IMR-90 (cell line): ENCODE measurements around the gene IFT81. TPM values are rescaled to one million over a fixed set of nuclear protein-coding genes. Genes with fewer than 3 reads are reported as not detected.

Source experiments
- ATAC-seq: fragments of 200-7000 bp; cut with Tn5 transposase; 2 replicates; pipeline ENCODE4 v1.9.1; 2020; ENCODE audit warnings: low read depth, mild to moderate bottlenecking, moderate library complexity
- BruUV-seq: library from RNA; stranded (reverse); fragments of 400-500 nt; replicated peaks from 2 replicates; lab custom pipeline; 2021; lab: Mats Ljungman, UMichigan
- CTCF ChIA-PET: fragments of 300-600 bp; formaldehyde crosslinking; extraction: SDS; loops from one replicate; lab custom pipeline; 2021; ENCODE audit warnings: antibody characterized with exemption; lab: Yijun Ruan, JAX
- POLR2A ChIA-PET: fragments of 300-600 bp; sonication (Branson Sonifier 250); formaldehyde crosslinking; loops from one replicate; lab custom pipeline; 2022; ENCODE audit warnings: antibody characterized with exemption; ENCODE audit not compliant: unreplicated experiment; lab: Charles Lee
- DNase-seq: peaks from one replicate; pipeline ENCODE4 v3.0.0; 2013
- H2AFZ ChIP-seq: replicated peaks from 2 replicates; pipeline ENCODE3; 2013; ENCODE audit warnings: low read length, mild to moderate bottlenecking; ENCODE audit not compliant: poor library complexity
- H2AK5ac ChIP-seq: 2 replicates; pipeline ENCODE4 v1.6.1; 2013; ENCODE audit warnings: low read depth, low read length, inconsistent platforms
- H2AK9ac ChIP-seq: replicated peaks from 2 replicates; pipeline ENCODE3; 2013; ENCODE audit warnings: mild to moderate bottlenecking, low read depth, low read length, moderate library complexity; ENCODE audit not compliant: poor library complexity
- H2BK120ac ChIP-seq: 2 replicates; pipeline ENCODE4 v1.6.1; 2013; ENCODE audit warnings: low read depth, low read length, inconsistent platforms
- H2BK15ac ChIP-seq: 3 replicates; pipeline ENCODE4 v1.6.1; 2013; ENCODE audit warnings: low read depth, low read length, inconsistent platforms
- H2BK20ac ChIP-seq: 2 replicates; pipeline ENCODE4 v1.6.1; 2013; ENCODE audit warnings: low read depth, mild to moderate bottlenecking, inconsistent platforms, low read length, moderate library complexity
- H2BK5ac ChIP-seq: 2 replicates; pipeline ENCODE4 v1.6.1; 2013; ENCODE audit warnings: mild to moderate bottlenecking, low read depth, low read length, inconsistent platforms; ENCODE audit not compliant: poor library complexity, severe bottlenecking
- H3K14ac ChIP-seq: replicated peaks from 2 replicates; pipeline ENCODE4 v1.6.1; 2013; ENCODE audit warnings: low read depth, low read length, inconsistent platforms
- H3K18ac ChIP-seq: 2 replicates; pipeline ENCODE4 v1.6.1; 2013; ENCODE audit warnings: low read depth, low read length, control low read depth
- H3K23ac ChIP-seq: 2 replicates; pipeline ENCODE4 v1.6.1; 2013; ENCODE audit warnings: low read depth, low read length, inconsistent platforms
- H3K27ac ChIP-seq: 2 replicates; pipeline ENCODE4 v1.5.1; 2013; ENCODE audit warnings: mild to moderate bottlenecking, control low read depth, low read length; ENCODE audit not compliant: insufficient read depth
- H3K27me3 ChIP-seq: 2 replicates; pipeline ENCODE4 v1.6.1; 2013; ENCODE audit warnings: low read length; ENCODE audit not compliant: control insufficient read depth, insufficient read depth
- H3K36me3 ChIP-seq: 2 replicates; pipeline ENCODE4 v1.6.1; 2013; ENCODE audit warnings: low read length, mixed read lengths; ENCODE audit not compliant: control insufficient read depth, insufficient read depth
- H3K4ac ChIP-seq: 2 replicates; pipeline ENCODE4 v1.6.1; 2013; ENCODE audit warnings: low read depth, low read length, inconsistent platforms
- H3K4me1 ChIP-seq: 2 replicates; pipeline ENCODE4 v1.6.1; 2013; ENCODE audit warnings: low read length, mixed read lengths; ENCODE audit not compliant: control insufficient read depth, insufficient read depth
- H3K4me2 ChIP-seq: 2 replicates; pipeline ENCODE4 v1.6.1; 2013; ENCODE audit warnings: low read depth, mild to moderate bottlenecking, control low read depth, low read length, moderate library complexity
- H3K4me3 ChIP-seq: 2 replicates; pipeline ENCODE4 v1.5.1; 2013; ENCODE audit warnings: low read depth, mild to moderate bottlenecking, control low read depth, low read length, moderate library complexity; ENCODE audit not compliant: insufficient read depth
- H3K56ac ChIP-seq: 2 replicates; pipeline ENCODE4 v1.6.1; 2013; ENCODE audit warnings: low read length, inconsistent platforms; ENCODE audit not compliant: insufficient read depth; ENCODE audit errors: extremely low read depth
- H3K79me1 ChIP-seq, 2 experiments: 2 replicates each; pipeline ENCODE4 v1.6.1; 2013; ENCODE audit warnings: low read length in 2 of 2, inconsistent platforms in 1 of 2, low read depth in 1 of 2
- H3K9ac ChIP-seq: 2 replicates; pipeline ENCODE4 v1.6.1; 2013; ENCODE audit warnings: low read depth, low read length, control low read depth
- H3K9me1 ChIP-seq: 2 replicates; pipeline ENCODE4 v1.6.1; 2013; ENCODE audit warnings: low read length, inconsistent platforms; ENCODE audit not compliant: insufficient read depth
- H3K9me3 ChIP-seq: 2 replicates; pipeline ENCODE4 v1.6.1; 2013; ENCODE audit warnings: low read length; ENCODE audit not compliant: control insufficient read depth, insufficient read depth
- H4K20me1 ChIP-seq: 2 replicates; pipeline ENCODE4 v1.6.1; 2013; ENCODE audit warnings: low read length, inconsistent platforms; ENCODE audit not compliant: insufficient read depth
- H4K5ac ChIP-seq: 2 replicates; pipeline ENCODE4 v1.6.1; 2013; ENCODE audit warnings: mild to moderate bottlenecking, low read depth, low read length, control low read depth
- H4K8ac ChIP-seq, 2 experiments: 2 replicates each; pipeline ENCODE4 v1.6.1; 2013; ENCODE audit warnings: low read depth in 2 of 2, low read length in 2 of 2, control low read depth in 1 of 2, inconsistent platforms in 1 of 2
- H4K91ac ChIP-seq: 2 replicates; pipeline ENCODE4 v1.6.1; 2013; ENCODE audit warnings: low read depth, low read length, inconsistent platforms; ENCODE audit not compliant: insufficient read depth
- CEBPB ChIP-seq: IDR thresholded peaks from 2 replicates; pipeline ENCODE4 v1.6.1; 2012; ENCODE audit warnings: low read depth, low read length, improper control_type of control experiment
- CHD1 ChIP-seq: IDR thresholded peaks from 2 replicates; pipeline ENCODE4 v1.6.1; 2012; ENCODE audit warnings: low read depth, low read length, improper control_type of control experiment
- FOS ChIP-seq: fragments of 150-350 bp; IDR thresholded peaks from 2 replicates; pipeline ENCODE4 v1.6.1; 2016; ENCODE audit warnings: low read depth, low read length
- MAFK ChIP-seq: IDR thresholded peaks from 2 replicates; pipeline ENCODE4 v1.6.1; 2012; ENCODE audit warnings: low read depth, low read length, improper control_type of control experiment
- MXI1 ChIP-seq: IDR thresholded peaks from 2 replicates; pipeline ENCODE4 v1.6.1; 2012; ENCODE audit warnings: low read depth, mild to moderate bottlenecking, low read length, moderate library complexity, borderline replicate concordance
- NFE2L2 ChIP-seq: fragments of 150-350 bp; IDR thresholded peaks from 2 replicates; pipeline ENCODE4 v1.6.1; 2016; ENCODE audit warnings: low read depth, mild to moderate bottlenecking, low read length
- RFX5 ChIP-seq: IDR thresholded peaks from 2 replicates; pipeline ENCODE4 v1.8.0; 2012; ENCODE audit warnings: low read depth, mild to moderate bottlenecking, low read length, moderate library complexity
- SMC3 ChIP-seq: fragments of 150-350 bp; IDR thresholded peaks from 2 replicates; pipeline ENCODE4 v1.6.1; 2016; ENCODE audit warnings: low read depth, mild to moderate bottlenecking, antibody characterized with exemption, low read length, moderate library complexity
- WGBS, 2 experiments: methylation state at CpG; one replicate each; pipeline versions ENCODE4 v1.1.5 to v1.1.7; 2013; ENCODE audit warnings: missing lambda C conversion rate in 2 of 2; ENCODE audit not compliant: insufficient read length in 1 of 2; ENCODE audit errors: extremely low coverage in 2 of 2; 5-methylcytosine and 5-hydroxymethylcytosine counted together
- dilution Hi-C: fragments of 300-500 bp; cut with HindIII; formaldehyde crosslinking; loops from one replicate; pipeline ENCODE4 v1.14.3; 2018; ENCODE audit warnings: low sequenced_read_pairs; ENCODE audit not compliant: unreplicated experiment
- in situ Hi-C: fragments of 300-500 bp; cut with MboI; formaldehyde crosslinking; loops from 3 replicates; pipeline ENCODE4 v1.14.3; 2019; ENCODE audit warnings: low sequenced_read_pairs, inconsistent platforms, mixed read lengths
- intact Hi-C: fragments of 100-400 bp; cut with micrococcal nuclease; formaldehyde crosslinking; loops from 2 replicates; pipeline ENCODE4 v1.10.0; 2022
- polyA plus RNA-seq, 3 experiments: library from polyadenylated mRNA; depleted of rRNA; stranded (reverse); fragments of >200 nt; gene quantifications; 2 replicates each; pipeline ENCODE4 v1.2.3, GENCODE V29; 2012; ENCODE audit warnings: low replicate concordance in 1 of 3
- total RNA-seq: library from RNA; depleted of rRNA; stranded (reverse); fragments of >200 nt; gene quantifications from 2 replicates; pipeline ENCODE4 v1.2.3, GENCODE V29; 2012

The IFT81 gene
- total and polyA plus RNA-seq, 2 of the 4 experiments (the other 2 are of a cell fraction), result 6.1 to 8.1 TPM

DNA sequence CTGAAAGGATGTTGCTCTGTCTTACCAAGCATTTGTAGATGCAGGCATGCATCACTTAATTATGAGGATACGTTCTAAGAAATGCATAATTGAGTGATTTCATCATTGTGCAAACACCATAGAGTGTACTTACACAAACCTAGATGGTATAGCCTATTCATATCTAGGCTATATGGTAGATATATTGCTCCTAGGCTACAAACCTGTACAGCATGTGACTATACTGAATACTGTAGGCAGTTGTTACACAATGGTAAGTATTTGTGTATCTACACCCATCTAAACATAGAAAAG is 75.9 kb downstream of the IFT81 start:
- peak overlapping the region; percentile 60; the same call in 1 of the 2 replicates for H2BK20ac ChIP-seq
- H3K56ac ChIP-seq, result no peak overlapping the region
- H3K18ac ChIP-seq, result peak overlapping the region; percentile 9; the same call in 1 of the 2 replicates
- DNase-seq (peak; percentile 15), ATAC-seq (peak; percentile 45)
- intact Hi-C loops (no loop called here), in situ Hi-C loops (no loop called here), dilution Hi-C loops (no loop called here)
- no CpG with 5 or more reads among the region's 1 CpG for whole genome bisulfite sequencing, 2 experiments
- TF ChIP-seq CEBPB (peak; percentile 46; the same call in 1 of the 2 replicates), RFX5 (no peak), MXI1 (no peak), FOS (no peak), SMC3 (no peak), NFE2L2 (no peak), CHD1 (no peak), MAFK (no peak)
- H3K4me1 ChIP-seq, result peaks cover 7% of the 10 kb centered on the region
- H4K8ac ChIP-seq, result peak overlapping the region in 1 of 2 experiments; percentile 12; a peak in 3 of 4 replicates
- no peaks in the 10 kb centered on the region for H3K27me3 ChIP-seq
- peak overlapping the region; percentile 47; the same call in 1 of the 2 replicates for H3K23ac ChIP-seq
- H2BK120ac ChIP-seq, result peak overlapping the region; percentile 24
- H4K91ac ChIP-seq, result no peak overlapping the region; the same call in 1 of the 2 replicates
- CTCF ChIA-PET, result interaction anchor here (0.5 kb wide), 1 partner anchor 48 kb away, joined by 3 read pairs; no protein-coding TSS in a partner anchor
- peaks cover 0 to 7% of the 10 kb centered on the region in 2 experiments; a peak in 1 of 4 replicates for H3K79me1 ChIP-seq
- H3K36me3 ChIP-seq, result peaks cover 11% of the 10 kb centered on the region
- H2BK5ac ChIP-seq, result peak overlapping the region; percentile 15
- peaks cover 19% of the 10 kb centered on the region; the same call in 1 of the 2 replicates for H3K9me1 ChIP-seq
- no TSS peak for BruUV-seq
- no peak overlapping the region for H2AK5ac ChIP-seq
- H3K14ac ChIP-seq, result peak overlapping the region; percentile 66
- no peak overlapping the region for H2AK9ac ChIP-seq
- H4K5ac ChIP-seq, result no peak overlapping the region; the same call in 1 of the 2 replicates
- no peak overlapping the region for H3K27ac ChIP-seq
- H3K4ac ChIP-seq, result peak overlapping the region; percentile 26; the same call in 1 of the 2 replicates
- H2BK15ac ChIP-seq, result peak overlapping the region; percentile 10; the same call in 2 of the 3 replicates
- H3K4me3 ChIP-seq, result no peak overlapping the region
- no peaks in the 10 kb centered on the region for H4K20me1 ChIP-seq
- no peak overlapping the region for H3K9ac ChIP-seq
- no peak overlapping the region for H2AFZ ChIP-seq
- POLR2A ChIA-PET, result no interaction called here
- H3K9me3 ChIP-seq, result no peaks in the 10 kb centered on the region
- peak overlapping the region; percentile 49; the same call in 1 of the 2 replicates for H3K4me2 ChIP-seq
